ENCODE data around the gene INPP5D. TPM values are rescaled to one million over a fixed set of nuclear protein-coding genes. Genes with fewer than 3 reads are reported as not detected.
"Not testable (repeated sequence)": the region's sequence is repeated elsewhere in the genome, so short reads cannot be mapped to it uniquely, and the experiment has no call there.

The INPP5D gene
- total RNA-seq = 100 to 1,000 TPM; 108 to 122 TPM

DNA sequence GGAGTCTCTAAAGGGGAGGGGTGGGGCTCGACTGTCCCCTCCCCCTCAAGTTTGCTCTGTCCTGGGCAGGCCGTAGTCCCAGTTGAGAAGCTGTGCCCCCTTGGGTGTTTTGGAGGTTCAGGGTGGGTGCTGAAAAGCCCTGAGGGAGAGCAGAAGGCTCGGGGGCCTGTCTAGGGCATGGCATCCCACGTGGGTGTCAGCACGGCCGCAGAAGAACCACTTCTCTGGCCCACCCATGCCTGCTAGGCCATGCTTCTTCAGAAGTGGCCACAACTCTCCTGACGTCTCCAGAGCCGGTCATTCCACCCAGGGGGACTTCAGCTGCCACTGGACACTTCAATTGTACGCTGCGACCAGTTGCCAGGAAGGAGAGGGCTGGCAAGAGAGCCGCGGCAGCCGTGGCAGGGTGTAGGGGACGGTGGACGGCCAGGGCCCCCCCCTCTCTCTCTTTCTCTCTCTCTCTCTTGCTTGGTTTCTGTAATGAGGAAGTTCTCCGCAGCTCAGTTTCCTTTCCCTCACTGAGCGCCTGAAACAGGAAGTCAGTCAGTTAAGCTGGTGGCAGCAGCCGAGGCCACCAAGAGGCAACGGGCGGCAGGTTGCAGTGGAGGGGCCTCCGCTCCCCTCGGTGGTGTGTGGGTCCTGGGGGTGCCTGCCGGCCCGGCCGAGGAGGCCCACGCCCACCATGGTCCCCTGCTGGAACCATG, at the start of gene INPP5D:
Gene INPP5D (plus strand): TSS at position 546 of the 704 bp plus-strand sequence. CDS start 137 bp downstream, at position 683.
- H3K4me1 Mint-ChIP-seq (ENCODE audit: low read depth) = peaks cover 44% of the 10 kb centered on the region
- peak within 1 kb of the TSS; percentile 98 for H3K4me3 Mint-ChIP-seq
- CTCF ChIA-PET = interaction anchor here (0.7 to 4.2 kb wide), 20 partner anchors 11 to 211 kb away, joined by 3 to 24 read pairs (median 6); partner anchors contain the start of gene ATG16L1
- no peaks in the 10 kb centered on the region for H3K27me3 Mint-ChIP-seq (ENCODE audit: low read depth)
- DNase-seq (peak; percentile 88), ATAC-seq (peak; percentile 86)
- peaks cover 41% of the 10 kb centered on the region for H3K36me3 Mint-ChIP-seq (ENCODE audit: low read depth)
- peak within 1 kb of the TSS; percentile 91 for H3K27ac Mint-ChIP-seq
- POLR2A ChIA-PET = interaction anchor here (0.6 to 9.5 kb wide), 17 partner anchors 11 to 755 kb away, joined by 3 to 136 read pairs (median 5); partner anchors contain the start of gene ATG16L1
- H3K9me3 Mint-ChIP-seq (ENCODE audit: insufficient read depth) = no peaks in the 10 kb centered on the region

DNA sequence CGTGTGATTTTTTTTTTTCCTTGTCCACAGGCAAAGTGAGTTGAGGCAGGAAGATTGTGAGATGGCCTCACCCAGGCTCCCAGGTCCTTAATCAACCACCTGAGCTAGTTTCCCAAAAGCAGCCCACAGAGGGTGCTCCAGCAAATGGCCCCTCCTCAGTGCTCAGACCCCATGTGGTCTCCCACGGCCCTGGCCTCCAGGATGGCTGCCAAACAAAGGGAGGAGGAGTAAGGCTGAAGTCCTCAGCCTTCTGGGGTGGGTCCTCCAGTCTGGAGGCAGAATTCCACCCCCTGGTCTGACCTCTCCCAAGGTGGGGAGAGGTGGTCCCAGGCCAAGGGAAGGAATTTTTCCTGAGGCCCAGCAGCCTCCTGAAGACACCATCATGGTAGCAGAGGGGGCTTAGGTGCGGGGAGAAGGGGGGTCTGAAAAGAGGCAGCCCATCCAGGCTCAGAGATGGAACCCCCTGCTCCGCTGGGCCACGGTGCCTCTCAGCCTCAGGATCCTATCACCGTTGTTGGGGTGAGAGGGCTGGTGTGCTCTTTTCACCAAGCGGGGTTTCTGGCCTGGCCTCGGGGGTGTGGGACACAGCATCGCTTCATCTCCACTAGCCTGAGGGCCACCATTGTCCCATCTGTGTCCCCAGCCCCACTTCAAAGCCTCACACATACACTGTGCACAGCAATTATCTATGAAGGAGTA, 49.4 kb upstream of the INPP5D start:
- Mint-ChIP-seq H3K9me3 (ENCODE audit: insufficient read depth) (no peaks in the 10 kb centered on the region), H3K36me3 (ENCODE audit: low read depth) (no peaks in the 10 kb centered on the region), H3K27me3 (ENCODE audit: low read depth) (no peaks in the 10 kb centered on the region), H3K4me3 (no peak overlapping the region), H3K4me1 (ENCODE audit: low read depth) (no peaks in the 10 kb centered on the region), H3K27ac (no peak overlapping the region)
- ATAC-seq (no peak), DNase-seq (no peak)
- ChIA-PET POLR2A (no interaction called here), CTCF (interaction anchor here (1.2 kb wide), 1 partner anchor 18 kb away, joined by 3 read pairs; no protein-coding TSS in a partner anchor)

DNA sequence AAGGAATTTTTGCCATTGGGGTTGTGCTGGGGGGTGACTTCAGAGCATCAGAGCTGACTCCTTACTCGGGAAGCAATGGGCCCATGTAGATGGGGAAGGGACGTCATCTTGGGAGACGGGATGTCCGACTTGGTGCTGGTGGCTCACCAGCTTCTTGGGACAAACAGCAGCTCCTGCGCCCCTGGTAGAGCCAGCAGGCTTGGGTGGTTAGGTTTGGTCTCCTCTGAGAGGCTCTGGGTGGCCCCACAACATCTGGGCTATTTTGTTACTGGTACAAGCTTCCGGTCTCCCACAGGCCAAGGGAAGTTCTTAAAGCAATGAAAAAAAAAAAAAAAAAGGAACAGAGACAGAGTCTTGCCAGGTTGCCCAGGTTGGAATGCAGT, 48.9 kb upstream of the INPP5D start:
- Mint-ChIP-seq H3K36me3 (ENCODE audit: low read depth) (no peaks in the 10 kb centered on the region), H3K4me1 (ENCODE audit: low read depth) (no peaks in the 10 kb centered on the region), H3K27me3 (ENCODE audit: low read depth) (no peaks in the 10 kb centered on the region), H3K27ac (no peak overlapping the region), H3K4me3 (no peak overlapping the region), H3K9me3 (ENCODE audit: insufficient read depth) (no peaks in the 10 kb centered on the region)
- no peak for ATAC-seq
- ChIA-PET POLR2A (interaction anchor here (0.6 kb wide), 1 partner anchor 297 kb away, joined by 3 read pairs; no protein-coding TSS in a partner anchor), CTCF (interaction anchor here (1.2 kb wide), 1 partner anchor 18 kb away, joined by 3 read pairs; no protein-coding TSS in a partner anchor)
- DNase-seq = no peak

DNA sequence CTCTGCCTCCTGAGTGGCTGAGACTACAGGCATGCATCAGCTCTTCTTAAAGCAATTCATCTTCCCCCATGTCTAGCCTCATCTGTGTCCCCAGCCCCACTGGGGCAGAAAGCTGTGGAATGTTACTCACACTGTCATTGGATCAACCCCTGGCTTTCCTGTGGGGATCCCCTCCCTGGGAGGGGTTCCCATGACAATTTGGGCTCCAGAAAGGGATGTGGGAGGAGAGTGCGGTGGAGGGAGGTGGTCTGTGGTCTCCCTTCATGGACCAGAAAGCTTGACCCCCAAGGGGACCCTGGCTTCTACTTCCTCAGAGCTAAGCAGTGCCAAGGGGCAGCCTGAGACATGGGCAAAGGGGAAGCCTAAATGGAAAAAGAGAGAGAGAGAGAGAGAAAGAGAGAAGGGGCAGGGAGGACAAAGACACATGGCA, 48.4 kb upstream of the INPP5D start:
- Mint-ChIP-seq H3K4me3 (no peak overlapping the region), H3K27ac (no peak overlapping the region), H3K9me3 (ENCODE audit: insufficient read depth) (no peaks in the 10 kb centered on the region), H3K36me3 (ENCODE audit: low read depth) (no peaks in the 10 kb centered on the region), H3K27me3 (ENCODE audit: low read depth) (no peaks in the 10 kb centered on the region), H3K4me1 (ENCODE audit: low read depth) (no peaks in the 10 kb centered on the region)
- CTCF ChIA-PET = interaction anchor here (1.2 kb wide), 1 partner anchor 17 kb away, joined by 3 read pairs; no protein-coding TSS in a partner anchor
- no peak for DNase-seq
- POLR2A ChIA-PET = interaction anchor here (0.6 kb wide), 1 partner anchor 297 kb away, joined by 3 read pairs; no protein-coding TSS in a partner anchor
- ATAC-seq = no peak

DNA sequence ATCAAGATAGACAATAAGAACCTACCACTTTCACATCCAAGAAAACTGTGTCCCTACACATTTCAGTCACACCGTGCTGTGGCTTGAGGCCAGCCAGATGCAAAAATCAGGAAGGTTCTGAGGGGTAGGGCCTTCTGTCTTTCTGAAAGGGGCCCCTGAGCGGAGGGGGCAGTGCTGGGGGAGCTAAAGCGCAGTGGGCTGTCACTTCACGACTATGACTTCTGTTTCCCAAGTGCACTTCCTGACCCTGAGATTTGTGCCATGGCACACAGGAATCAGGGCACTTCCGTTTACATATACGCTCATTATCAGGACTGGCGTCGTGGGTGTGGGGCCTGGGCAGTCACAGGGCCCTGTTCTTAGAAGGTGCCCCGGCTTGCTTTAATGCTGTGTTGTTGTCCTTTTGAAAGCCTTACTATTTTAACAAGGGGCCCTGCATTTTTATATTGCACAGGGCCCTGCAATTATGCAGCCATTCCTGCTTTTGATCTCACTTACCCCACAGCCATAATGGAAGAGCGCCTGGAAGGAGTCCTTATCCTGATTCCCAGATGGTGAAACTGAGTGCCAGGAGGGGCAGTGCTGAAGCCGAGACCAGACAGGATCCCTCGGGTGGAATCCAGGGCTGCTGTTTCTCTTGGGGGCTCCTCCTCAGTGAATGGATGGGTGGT, 47.7 kb upstream of the INPP5D start:
- ChIA-PET CTCF (interaction anchor here (1.0 kb wide), 1 partner anchor 42 kb away, joined by 3 read pairs; no protein-coding TSS in a partner anchor), POLR2A (no interaction called here)
- no peaks in the 10 kb centered on the region for H3K9me3 Mint-ChIP-seq (ENCODE audit: insufficient read depth)
- no peak overlapping the region for H3K27ac Mint-ChIP-seq
- H3K27me3 Mint-ChIP-seq (ENCODE audit: low read depth) = no peaks in the 10 kb centered on the region
- ATAC-seq (no peak), DNase-seq (no peak)
- H3K4me3 Mint-ChIP-seq = no peak overlapping the region
- no peaks in the 10 kb centered on the region for H3K4me1 Mint-ChIP-seq (ENCODE audit: low read depth)
- no peaks in the 10 kb centered on the region for H3K36me3 Mint-ChIP-seq (ENCODE audit: low read depth)

DNA sequence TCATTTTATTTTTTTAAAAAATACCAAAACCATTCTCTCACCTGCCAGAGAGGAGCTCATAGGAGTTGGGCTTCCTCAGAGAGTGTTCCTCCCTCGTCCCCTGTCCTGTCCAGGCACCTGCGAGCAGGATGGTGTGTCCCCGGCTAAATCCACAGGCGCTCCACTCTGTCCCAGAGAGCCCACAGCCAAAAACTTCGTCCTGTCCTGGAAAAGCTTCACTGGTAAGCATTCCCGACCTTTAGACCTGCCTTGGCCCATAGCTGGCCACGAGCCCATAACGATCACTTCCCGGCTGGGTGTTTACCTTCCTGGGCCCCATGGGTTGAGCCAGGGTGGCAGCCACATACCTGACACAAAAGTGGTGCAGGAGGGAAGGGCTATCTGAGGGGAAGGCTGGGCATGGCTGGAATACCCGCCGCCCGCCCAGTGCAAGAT, 47.1 kb upstream of the INPP5D start, which contains the start of gene NGEF:
Gene NGEF (minus strand): TSS at position 230 of the 435 bp plus-strand sequence. CDS start 38,366 bp downstream, outside the sequence.
- Mint-ChIP-seq H3K27ac (no peak within 1 kb of the TSS), H3K36me3 (ENCODE audit: low read depth) (no peaks in the 10 kb centered on the region), H3K27me3 (ENCODE audit: low read depth) (no peaks in the 10 kb centered on the region), H3K4me1 (ENCODE audit: low read depth) (no peaks in the 10 kb centered on the region), H3K9me3 (ENCODE audit: insufficient read depth) (no peaks in the 10 kb centered on the region), H3K4me3 (no peak within 1 kb of the TSS)
- no peak for DNase-seq
- ChIA-PET POLR2A (no interaction called here), CTCF (interaction anchor here (1.0 kb wide), 1 partner anchor 42 kb away, joined by 3 read pairs; no protein-coding TSS in a partner anchor)
- no peak for ATAC-seq

DNA sequence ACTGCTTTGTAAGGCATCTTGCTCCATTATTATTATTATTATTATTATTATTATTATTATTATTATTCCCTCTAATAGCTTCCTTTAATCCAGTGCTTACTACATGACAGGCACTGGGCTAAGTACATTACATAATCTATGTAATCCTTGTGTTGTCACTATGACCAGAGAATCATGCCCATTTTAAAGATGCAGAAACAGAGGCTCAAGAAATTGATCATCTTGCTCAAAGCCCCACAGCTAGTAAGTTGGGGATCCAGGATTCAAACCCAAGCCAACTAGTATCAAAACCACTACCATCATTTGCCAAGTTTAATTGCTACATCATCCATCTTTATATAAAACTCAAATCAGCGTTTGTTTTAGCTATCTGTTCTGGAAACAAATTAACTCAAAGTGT, 46.5 kb upstream of the INPP5D start:
- no peaks in the 10 kb centered on the region for H3K27me3 Mint-ChIP-seq (ENCODE audit: low read depth)
- DNase-seq = no peak
- no peaks in the 10 kb centered on the region for H3K36me3 Mint-ChIP-seq (ENCODE audit: low read depth)
- POLR2A ChIA-PET = no interaction called here
- no peak overlapping the region for H3K27ac Mint-ChIP-seq
- no peaks in the 10 kb centered on the region for H3K4me1 Mint-ChIP-seq (ENCODE audit: low read depth)
- no peak for ATAC-seq
- CTCF ChIA-PET = interaction anchor here (1.0 kb wide), 1 partner anchor 41 kb away, joined by 3 read pairs; no protein-coding TSS in a partner anchor
- H3K4me3 Mint-ChIP-seq = no peak overlapping the region
- no peaks in the 10 kb centered on the region for H3K9me3 Mint-ChIP-seq (ENCODE audit: insufficient read depth)

DNA sequence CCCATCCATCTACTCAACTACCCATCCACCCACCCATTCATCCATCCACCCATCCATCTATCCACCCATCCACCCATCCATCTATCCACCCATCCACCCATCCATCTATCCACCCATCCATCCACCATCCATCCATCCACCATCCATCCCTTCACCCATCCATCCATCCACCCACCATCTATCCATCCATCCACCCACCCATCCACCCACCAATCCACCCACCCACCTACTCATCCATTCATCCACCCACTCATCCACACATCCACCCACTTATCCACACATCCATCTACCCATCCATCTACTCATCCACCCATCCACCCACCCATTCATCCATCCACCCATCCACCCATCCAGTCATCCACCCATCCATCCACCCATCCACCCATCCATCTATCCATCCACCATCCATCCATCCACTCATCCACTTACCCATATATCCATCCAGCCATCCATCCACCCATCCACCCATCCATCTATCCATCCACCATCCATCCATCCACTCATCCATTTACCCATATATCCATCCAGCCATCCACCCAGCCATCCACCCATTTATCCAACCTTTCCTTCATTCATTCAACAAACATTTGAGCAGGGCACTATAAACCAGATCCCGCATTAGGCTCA, 45.0 kb upstream of the INPP5D start:
- DNase-seq (no peak), ATAC-seq (no peak)
- Mint-ChIP-seq H3K4me3 (no peak overlapping the region), H3K27ac (peak overlapping the region; percentile 68), H3K9me3 (ENCODE audit: insufficient read depth) (no peaks in the 10 kb centered on the region), H3K4me1 (ENCODE audit: low read depth) (no peaks in the 10 kb centered on the region), H3K27me3 (ENCODE audit: low read depth) (no peaks in the 10 kb centered on the region), H3K36me3 (ENCODE audit: low read depth) (no peaks in the 10 kb centered on the region)
- POLR2A ChIA-PET = no interaction called here
- CTCF ChIA-PET = no interaction called here

DNA sequence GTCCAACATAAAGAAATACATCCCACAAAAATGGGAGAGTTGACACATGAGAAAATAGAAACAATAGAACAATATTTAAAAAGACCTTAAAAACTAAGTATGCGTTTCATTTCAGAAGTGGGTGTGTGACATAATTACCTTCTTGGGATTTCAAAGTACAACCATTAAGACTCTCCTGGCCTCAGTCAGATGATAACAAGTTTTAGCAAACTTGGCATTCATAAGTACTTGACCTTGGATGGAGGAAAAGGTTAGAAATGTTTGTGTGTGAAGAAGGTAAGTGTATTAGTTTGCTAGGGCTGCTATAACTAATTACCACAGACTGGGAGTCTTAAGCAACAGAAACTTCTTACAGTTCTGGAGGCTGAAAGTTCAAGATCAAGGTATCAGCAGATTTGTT, 42.2 kb upstream of the INPP5D start:
- H3K4me1 Mint-ChIP-seq (ENCODE audit: low read depth) = no peaks in the 10 kb centered on the region
- H3K9me3 Mint-ChIP-seq (ENCODE audit: insufficient read depth) = no peaks in the 10 kb centered on the region
- ATAC-seq (no peak), DNase-seq (no peak)
- CTCF ChIA-PET = interaction anchor here (0.7 to 1.9 kb wide), 2 partner anchors 11 to 35 kb away, joined by 4 to 7 read pairs; no protein-coding TSS in a partner anchor
- H3K36me3 Mint-ChIP-seq (ENCODE audit: low read depth) = no peaks in the 10 kb centered on the region
- no peak overlapping the region for H3K27ac Mint-ChIP-seq
- POLR2A ChIA-PET = interaction anchor here (0.6 kb wide), 1 partner anchor 81 kb away, joined by 4 read pairs; no protein-coding TSS in a partner anchor
- H3K4me3 Mint-ChIP-seq = no peak overlapping the region
- no peaks in the 10 kb centered on the region for H3K27me3 Mint-ChIP-seq (ENCODE audit: low read depth)

DNA sequence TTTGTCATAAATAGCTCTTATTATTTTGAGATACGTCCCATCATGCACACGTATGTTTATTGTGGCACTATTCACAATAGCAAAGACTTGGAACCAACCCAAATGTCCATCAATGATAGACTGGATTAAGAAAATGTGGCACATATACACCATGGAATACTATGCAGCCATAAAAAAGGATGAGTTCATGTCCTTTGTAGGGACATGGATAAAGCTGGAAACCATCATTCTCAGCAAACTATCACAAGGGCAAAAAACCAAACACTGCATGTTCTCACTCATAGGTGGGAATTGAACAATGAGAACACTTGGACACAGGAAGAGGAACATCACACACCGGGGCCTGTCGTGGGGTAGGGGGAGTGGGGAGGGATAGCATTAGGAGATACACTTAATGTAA, 40.5 kb upstream of the INPP5D start:
- CTCF ChIA-PET = interaction anchor here (1.0 kb wide), 1 partner anchor 35 kb away, joined by 3 read pairs; no protein-coding TSS in a partner anchor
- H3K9me3 Mint-ChIP-seq (ENCODE audit: insufficient read depth); H3K4me1 Mint-ChIP-seq (ENCODE audit: low read depth); POLR2A ChIA-PET; DNase-seq; H3K27me3 Mint-ChIP-seq (ENCODE audit: low read depth); ATAC-seq; H3K36me3 Mint-ChIP-seq (ENCODE audit: low read depth); H3K4me3 Mint-ChIP-seq; H3K27ac Mint-ChIP-seq: not testable (repeated sequence)

DNA sequence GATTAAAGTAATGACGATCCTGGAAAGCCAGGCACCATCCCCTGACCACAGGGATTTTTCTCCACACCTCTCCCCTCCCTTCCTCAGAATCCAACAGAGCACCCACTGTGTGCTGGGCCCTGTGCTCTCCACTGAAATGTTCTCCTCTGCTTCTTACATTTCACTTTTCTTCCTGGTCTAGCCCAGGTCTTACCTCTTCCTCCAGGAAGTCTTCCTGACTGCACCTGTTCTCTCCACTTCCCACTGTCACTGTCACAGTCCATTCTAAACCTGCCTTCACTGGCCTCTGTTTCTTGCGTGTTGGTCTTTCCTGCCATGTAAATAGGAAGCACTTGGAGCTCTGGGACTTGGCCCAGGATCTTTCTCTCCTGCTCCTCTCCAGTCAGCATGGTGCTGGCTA, 39.7 kb upstream of the INPP5D start:
- no peak overlapping the region for H3K4me3 Mint-ChIP-seq
- no peak overlapping the region for H3K27ac Mint-ChIP-seq
- no peak for DNase-seq
- no peaks in the 10 kb centered on the region for H3K9me3 Mint-ChIP-seq (ENCODE audit: insufficient read depth)
- POLR2A ChIA-PET = no interaction called here
- no peaks in the 10 kb centered on the region for H3K27me3 Mint-ChIP-seq (ENCODE audit: low read depth)
- H3K36me3 Mint-ChIP-seq (ENCODE audit: low read depth) = no peaks in the 10 kb centered on the region
- CTCF ChIA-PET = no interaction called here
- H3K4me1 Mint-ChIP-seq (ENCODE audit: low read depth) = no peaks in the 10 kb centered on the region
- ATAC-seq = no peak
